H1 (cell line): ENCODE data around the gene ABHD8.

Source experiments
- ATF2 ChIP-seq: IDR thresholded peaks from 2 replicates; pipeline ENCODE4 v1.6.1; 2012; ENCODE audit warnings: low read length, inconsistent platforms
- CTCF ChIP-seq, 3 experiments: IDR thresholded peaks; 1 replicate in 2 of 3; 2 replicates in 1 of 3; pipeline versions ENCODE4 v1.5.1 to v1.6.1; 2011; ENCODE audit warnings: low read length in 3 of 3, mild to moderate bottlenecking in 3 of 3, inconsistent platforms in 2 of 3, low read depth in 1 of 3, moderate library complexity in 1 of 3; ENCODE audit not compliant: insufficient read depth in 1 of 3; ENCODE audit errors: control extremely low read depth in 1 of 3
- RAD21 ChIP-seq, 2 experiments: IDR thresholded peaks in 1 of 2; conservative IDR thresholded peaks in 1 of 2; 2 replicates each; pipeline ENCODE4 v1.6.1; 2011; ENCODE audit warnings: low read depth in 2 of 2, low read length in 2 of 2, improper control_type of control experiment in 1 of 2, inconsistent platforms in 1 of 2, mild to moderate bottlenecking in 1 of 2, moderate library complexity in 1 of 2

- TF ChIP-seq RAD21 (IDR thresholded peaks at IDR 0.05 in 1 of 2, conservative IDR thresholded peaks at IDR 0.05 in 1 of 2; ENCODE audit: low read depth in 2 of 2, low read length in 2 of 2) (no peak), CTCF (IDR thresholded peaks at IDR 0.05; ENCODE audit: control extremely low read depth in 1 of 3, insufficient read depth in 1 of 3, low read depth in 1 of 3, low read length in 3 of 3) (no peak), ATF2 (no peak)
Observed at GRCh38 chr19:17319473-17320238, 16.4 kb upstream of the ABHD8 start.
